GM21360 (cell line): ENCODE measurements around the gene SLC2A13.

Experiments used
- ATAC-seq: cut with Tn5 transposase; IDR thresholded peaks from one replicate; pipeline ENCODE4 v1.9.1; 2021; ENCODE audit warnings: mild to moderate bottlenecking, moderate library complexity; ENCODE audit not compliant: unreplicated experiment

The SLC2A13 gene

GRCh38 chr12:40002178-40003169, 103.4 kb downstream of the SLC2A13 start:
- no peak for ATAC-seq

- ATAC-seq, result no peak
Observed at GRCh38 chr12:40001406-40001805, 104.5 kb downstream of the SLC2A13 start.

- ATAC-seq, result no peak
Observed at GRCh38 chr12:40000884-40001283, 105.0 kb downstream of the SLC2A13 start.

- no peak for ATAC-seq
Observed at GRCh38 chr12:39993268-39993667, 112.6 kb downstream of the SLC2A13 start.

- peak; percentile 97 for ATAC-seq
Observed at GRCh38 chr12:39990122-39991101, 115.5 kb downstream of the SLC2A13 start.

GRCh38 chr12:39989501-39989900, 116.4 kb downstream of the SLC2A13 start:
- ATAC-seq, result no peak

GRCh38 chr12:39988574-39988973, 117.3 kb downstream of the SLC2A13 start:
- ATAC-seq, result no peak

- no peak for ATAC-seq
Observed at GRCh38 chr12:39986674-39987073, 119.2 kb downstream of the SLC2A13 start.

GRCh38 chr12:39984670-39985069, 121.2 kb downstream of the SLC2A13 start:
- no peak for ATAC-seq

GRCh38 chr12:39975374-39975918, 130.4 kb downstream of the SLC2A13 start:
- no peak for ATAC-seq

GRCh38 chr12:39972119-39972518, 133.8 kb downstream of the SLC2A13 start:
- ATAC-seq, result no peak

GRCh38 chr12:39971348-39971747, 134.5 kb downstream of the SLC2A13 start:
- no peak for ATAC-seq

- no peak for ATAC-seq
Observed at GRCh38 chr12:39966721-39967120, 139.2 kb downstream of the SLC2A13 start.

GRCh38 chr12:39966256-39966655, 139.6 kb downstream of the SLC2A13 start:
- no peak for ATAC-seq

GRCh38 chr12:39959467-39959866, 146.4 kb downstream of the SLC2A13 start:
- ATAC-seq, result no peak

- ATAC-seq, result no peak
Observed at GRCh38 chr12:39959031-39959430, 146.8 kb downstream of the SLC2A13 start.

- no peak for ATAC-seq
Observed at GRCh38 chr12:39958377-39958776, 147.5 kb downstream of the SLC2A13 start.

- no peak for ATAC-seq
Observed at GRCh38 chr12:39956725-39957124, 149.2 kb downstream of the SLC2A13 start.

- ATAC-seq, result no peak
Observed at GRCh38 chr12:39946361-39947280, 159.3 kb downstream of the SLC2A13 start.

GRCh38 chr12:39937119-39937518, 168.8 kb downstream of the SLC2A13 start:
- no peak for ATAC-seq
